Hepatocyte (in vitro differentiated cells): ENCODE data around the gene DSTN. TPM values are rescaled to one million over a fixed set of nuclear protein-coding genes. Genes with fewer than 3 reads are reported as not detected.

Experiments used
- DNase-seq: peaks from one replicate; pipeline ENCODE4 v3.0.0-alpha.2; 2016; ENCODE audit warnings: low spot score
- H2AFZ ChIP-seq: fragments of 200-600 bp; sonication (generic); 2 replicates; pipeline ENCODE4 v1.6.0; 2016; ENCODE audit warnings: antibody characterized with exemption, mild to moderate bottlenecking
- H3K27ac ChIP-seq: fragments of 200-600 bp; sonication (generic); 2 replicates; pipeline ENCODE4 v1.5.1; 2016; ENCODE audit warnings: mild to moderate bottlenecking
- H3K27me3 ChIP-seq: fragments of 200-600 bp; sonication (generic); 2 replicates; pipeline ENCODE4 v1.6.1; 2016
- H3K36me3 ChIP-seq: fragments of 200-600 bp; sonication (generic); replicated peaks from 2 replicates; pipeline ENCODE4 v1.5.1; 2016; ENCODE audit warnings: low read depth; ENCODE audit not compliant: insufficient read depth
- H3K4me1 ChIP-seq: fragments of 200-600 bp; sonication (generic); 2 replicates; pipeline ENCODE4 v1.5.1; 2016; ENCODE audit warnings: mild to moderate bottlenecking, moderate library complexity; ENCODE audit not compliant: insufficient read depth
- H3K4me2 ChIP-seq: fragments of 200-600 bp; sonication (generic); 2 replicates; pipeline ENCODE4 v1.6.0; 2016
- H3K4me3 ChIP-seq: fragments of 200-600 bp; sonication (generic); 2 replicates; pipeline ENCODE4 v1.5.1; 2016; ENCODE audit warnings: mild to moderate bottlenecking
- H3K79me2 ChIP-seq: fragments of 200-600 bp; sonication (generic); 2 replicates; pipeline ENCODE4 v1.6.0; 2017; ENCODE audit warnings: mild to moderate bottlenecking
- H3K9me2 ChIP-seq: fragments of 200-600 bp; sonication (generic); replicated peaks from 2 replicates; pipeline ENCODE4 v1.6.0; 2017; ENCODE audit warnings: mild to moderate bottlenecking; ENCODE audit not compliant: insufficient read depth
- H3K9me3 ChIP-seq: fragments of 200-600 bp; sonication (generic); 2 replicates; pipeline ENCODE4 v1.5.1; 2016; ENCODE audit warnings: low read depth, mild to moderate bottlenecking
- H4K20me1 ChIP-seq: fragments of 200-600 bp; sonication (generic); 2 replicates; pipeline ENCODE4 v1.6.0; 2016; ENCODE audit warnings: mild to moderate bottlenecking; ENCODE audit not compliant: insufficient read depth, poor library complexity, severe bottlenecking
- CTCF ChIP-seq: fragments of 200-600 bp; sonication (generic); IDR thresholded peaks from 2 replicates; pipeline ENCODE4 v1.5.1; 2016; ENCODE audit warnings: antibody characterized with exemption, mild to moderate bottlenecking; ENCODE audit not compliant: poor library complexity
- EZH2 ChIP-seq: fragments of 200-600 bp; sonication (generic); IDR thresholded peaks from 2 replicates; pipeline ENCODE4 v1.6.1; 2016; ENCODE audit warnings: antibody characterized with exemption, mild to moderate bottlenecking, borderline replicate concordance
- EZH2phosphoT487 ChIP-seq: fragments of 200-600 bp; sonication (generic); IDR thresholded peaks from one replicate; pipeline ENCODE4 v1.6.1; 2018; ENCODE audit warnings: antibody characterized with exemption, mild to moderate bottlenecking, low read depth, moderate library complexity; ENCODE audit not compliant: unreplicated experiment, severe bottlenecking
- whole genome bisulfite sequencing: methylation state at CpG from one replicate; pipeline ENCODE4 v1.1.6; 2016; ENCODE audit warnings: low lambda C conversion rate; ENCODE audit errors: missing lambda C conversion rate; 5-methylcytosine and 5-hydroxymethylcytosine counted together
- polyA plus RNA-seq: library from polyadenylated mRNA; unstranded; fragments of >200 nt; fragmentation: Nextera tagmentation; extraction: Ambion mirVana; gene quantifications from 2 replicates; pipeline ENCODE4 v1.2.1, GENCODE V29; 2016
- total RNA-seq: library from RNA; depleted of rRNA; stranded (reverse); fragments of >200 nt; gene quantifications from 2 replicates; pipeline ENCODE4 v1.2.3, GENCODE V29; 2014

The DSTN gene
- total and polyA plus RNA-seq, 2 experiments from 2014 or later: 342 to 352 TPM

- Histone ChIP-seq H3K27me3 (no peaks in the 10 kb centered on the region), H3K9me3 (no peaks in the 10 kb centered on the region), H3K4me1 (peaks cover 53% of the 10 kb centered on the region), H3K9me2 (no peaks in the 10 kb centered on the region), H3K79me2 (peaks cover 100% of the 10 kb centered on the region), H3K36me3 (no peaks in the 10 kb centered on the region), H3K4me3 (no peak overlapping the region), H3K4me2 (no peak overlapping the region), H4K20me1 (peaks cover 100% of the 10 kb centered on the region), H2AFZ (no peak overlapping the region), H3K27ac (no peak overlapping the region)
- no peak for DNase-seq
- no peak for TF ChIP-seq EZH2
- TF ChIP-seq CTCF: no peak
- TF ChIP-seq EZH2phosphoT487: no peak
- 95% methylated on average over 20 of the region's 20 CpGs for WGBS
Observed at GRCh38 chr20:17647391-17648314, 77.8 kb downstream of the DSTN start.

GRCh38 chr20:17648315-17648646 lies 78.4 kb downstream of the DSTN start:
- no peaks in the 10 kb centered on the region for H3K36me3 ChIP-seq
- H3K4me2 ChIP-seq: no peak overlapping the region
- no peak for TF ChIP-seq CTCF
- no peak for TF ChIP-seq EZH2
- TF ChIP-seq EZH2phosphoT487: no peak
- H3K27me3 ChIP-seq: no peaks in the 10 kb centered on the region
- no peaks in the 10 kb centered on the region for H3K9me2 ChIP-seq
- H3K4me1 ChIP-seq: peaks cover 57% of the 10 kb centered on the region
- H4K20me1 ChIP-seq: peaks cover 100% of the 10 kb centered on the region
- no peak overlapping the region for H3K27ac ChIP-seq
- H2AFZ ChIP-seq: no peak overlapping the region
- DNase-seq: no peak
- H3K4me3 ChIP-seq: no peak overlapping the region
- H3K9me3 ChIP-seq: no peaks in the 10 kb centered on the region
- H3K79me2 ChIP-seq: peaks cover 100% of the 10 kb centered on the region
- 81% methylated on average over 10 of the region's 10 CpGs for WGBS

DNA sequence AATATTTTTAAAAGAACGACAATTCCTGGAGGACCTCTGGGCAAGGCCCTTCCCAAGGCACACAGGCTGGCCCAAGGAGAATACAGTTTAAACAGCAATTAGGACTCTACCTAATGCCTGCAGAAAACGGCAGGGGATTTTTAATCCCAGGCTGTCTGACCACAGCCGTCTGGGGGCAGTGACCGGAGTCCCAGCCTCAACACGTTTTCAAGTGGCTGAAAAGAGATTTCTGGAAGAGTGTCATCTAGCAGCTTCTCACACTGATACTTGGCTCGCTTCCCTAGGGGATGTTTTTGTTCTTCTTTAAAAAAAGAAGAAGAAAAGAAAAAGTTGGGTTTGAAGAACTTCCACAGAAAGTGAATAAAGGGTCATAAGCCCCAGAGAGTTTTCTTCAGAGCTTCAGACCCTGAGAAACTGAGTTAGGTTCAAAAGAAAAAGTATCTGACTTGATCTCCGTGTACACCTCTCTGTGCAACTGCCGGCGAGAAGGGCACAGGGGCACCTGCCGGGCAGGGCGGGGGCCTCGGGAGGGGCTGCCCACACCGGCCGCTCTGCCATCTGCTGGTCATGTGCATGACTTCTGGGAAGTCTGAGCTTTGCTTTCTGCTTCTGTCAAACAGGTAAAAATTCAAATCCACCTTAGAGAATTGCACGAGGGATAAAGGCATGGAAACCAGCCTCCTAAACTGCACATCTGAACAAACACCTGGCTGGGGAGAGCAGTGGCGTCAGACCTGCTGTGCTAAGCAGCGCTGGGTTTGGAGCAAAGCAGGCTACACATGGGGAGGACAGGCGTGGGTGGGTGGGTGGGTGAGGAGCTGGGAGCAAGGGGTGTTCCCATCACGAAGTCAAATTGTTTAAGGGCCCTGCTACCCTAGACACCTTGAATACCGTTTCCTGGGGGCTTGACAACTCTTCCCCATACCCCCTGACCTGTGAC lies 79.2 kb downstream of the DSTN start:
- Histone ChIP-seq H3K36me3 (no peaks in the 10 kb centered on the region), H3K4me1 (peaks cover 57% of the 10 kb centered on the region), H2AFZ (no peak overlapping the region), H3K27me3 (no peaks in the 10 kb centered on the region), H3K4me3 (no peak overlapping the region), H4K20me1 (peaks cover 100% of the 10 kb centered on the region), H3K4me2 (no peak overlapping the region), H3K79me2 (peaks cover 100% of the 10 kb centered on the region), H3K9me3 (no peaks in the 10 kb centered on the region), H3K9me2 (no peaks in the 10 kb centered on the region), H3K27ac (no peak overlapping the region)
- TF ChIP-seq EZH2phosphoT487 (no peak), CTCF (peak; percentile 44)
- WGBS: 74% methylated on average over 17 of the region's 20 CpGs
- DNase-seq: no peak
